ENCODE data around the gene GKN2. TPM values are rescaled to one million over a fixed set of nuclear protein-coding genes. Genes with fewer than 3 reads are reported as not detected.

Gene GKN2, protein sequence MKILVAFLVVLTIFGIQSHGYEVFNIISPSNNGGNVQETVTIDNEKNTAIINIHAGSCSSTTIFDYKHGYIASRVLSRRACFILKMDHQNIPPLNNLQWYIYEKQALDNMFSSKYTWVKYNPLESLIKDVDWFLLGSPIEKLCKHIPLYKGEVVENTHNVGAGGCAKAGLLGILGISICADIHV
- not detected for total RNA-seq

GRCh38 chr2:68952887-68953521, at the start of gene GKN2:
Gene GKN2, minus strand, starts transcription at chr2:68952893. Its CDS starts 32 bp downstream, at chr2:68952861.
- no peak within 1 kb of the TSS for H3K27ac ChIP-seq (ENCODE audit: low read depth, low read length)
- no peak within 1 kb of the TSS for H3K9ac ChIP-seq (ENCODE audit: low read depth in 1 of 3, low read length in 3 of 3)
- H3K36me3 ChIP-seq (ENCODE audit: control insufficient read depth in 3 of 3, insufficient read depth in 3 of 3, low read length in 3 of 3), result no peaks in the 10 kb centered on the region
- H3K4me1 ChIP-seq (ENCODE audit: control insufficient read depth in 3 of 3, insufficient read depth in 3 of 3, low read length in 3 of 3), result no peaks in the 10 kb centered on the region
- no peaks in the 10 kb centered on the region for H3K9me3 ChIP-seq (ENCODE audit: control insufficient read depth in 3 of 3, low read length in 3 of 3)
- H3K27me3 ChIP-seq (ENCODE audit: control insufficient read depth in 3 of 3, insufficient read depth in 3 of 3, low read length in 3 of 3), result peaks cover 0 to 3% (median 0%) of the 10 kb centered on the region in 3 donors
- H3K4me3 ChIP-seq (ENCODE audit: low read length in 3 of 3), result no peak within 1 kb of the TSS

- Histone ChIP-seq H3K36me3 (ENCODE audit: control insufficient read depth in 3 of 3, insufficient read depth in 3 of 3, low read length in 3 of 3) (no peaks in the 10 kb centered on the region), H3K27ac (ENCODE audit: low read depth, low read length) (no peak overlapping the region), H3K9ac (ENCODE audit: low read depth in 1 of 3, low read length in 3 of 3) (no peak overlapping the region), H3K4me1 (ENCODE audit: control insufficient read depth in 3 of 3, insufficient read depth in 3 of 3, low read length in 3 of 3) (no peaks in the 10 kb centered on the region), H3K4me3 (ENCODE audit: low read length in 3 of 3) (no peak overlapping the region), H3K9me3 (ENCODE audit: control insufficient read depth in 3 of 3, low read length in 3 of 3) (peaks cover 0 to 4% (median 3%) of the 10 kb centered on the region in 3 donors), H3K27me3 (ENCODE audit: control insufficient read depth in 3 of 3, insufficient read depth in 3 of 3, low read length in 3 of 3) (no peaks in the 10 kb centered on the region)
These were observed 49.2 kb upstream of the GKN2 start for GRCh38 chr2:69001879-69002278.

- Histone ChIP-seq H3K36me3 (ENCODE audit: control insufficient read depth in 3 of 3, insufficient read depth in 3 of 3, low read length in 3 of 3) (no peaks in the 10 kb centered on the region), H3K4me3 (ENCODE audit: low read length in 3 of 3) (no peak overlapping the region), H3K9me3 (ENCODE audit: control insufficient read depth in 3 of 3, low read length in 3 of 3) (peaks cover 0 to 4% (median 3%) of the 10 kb centered on the region in 3 donors), H3K4me1 (ENCODE audit: control insufficient read depth in 3 of 3, insufficient read depth in 3 of 3, low read length in 3 of 3) (peaks cover 0 to 3% (median 0%) of the 10 kb centered on the region in 3 donors), H3K27ac (ENCODE audit: low read depth, low read length) (no peak overlapping the region), H3K27me3 (ENCODE audit: control insufficient read depth in 3 of 3, insufficient read depth in 3 of 3, low read length in 3 of 3) (no peaks in the 10 kb centered on the region), H3K9ac (ENCODE audit: low read depth in 1 of 3, low read length in 3 of 3) (no peak overlapping the region)
These were observed 44.7 kb upstream of the GKN2 start for GRCh38 chr2:68997401-68997800.

- Histone ChIP-seq H3K27ac (ENCODE audit: low read depth, low read length) (no peak overlapping the region), H3K4me1 (ENCODE audit: control insufficient read depth in 3 of 3, insufficient read depth in 3 of 3, low read length in 3 of 3) (peaks cover 0 to 3% (median 0%) of the 10 kb centered on the region in 3 donors), H3K9ac (ENCODE audit: low read depth in 1 of 3, low read length in 3 of 3) (no peak overlapping the region), H3K4me3 (ENCODE audit: low read length in 3 of 3) (no peak overlapping the region), H3K27me3 (ENCODE audit: control insufficient read depth in 3 of 3, insufficient read depth in 3 of 3, low read length in 3 of 3) (no peaks in the 10 kb centered on the region), H3K36me3 (ENCODE audit: control insufficient read depth in 3 of 3, insufficient read depth in 3 of 3, low read length in 3 of 3) (no peaks in the 10 kb centered on the region), H3K9me3 (ENCODE audit: control insufficient read depth in 3 of 3, low read length in 3 of 3) (no peaks in the 10 kb centered on the region)
These were observed 43.2 kb upstream of the GKN2 start for GRCh38 chr2:68995916-68996315.

- Histone ChIP-seq H3K4me3 (ENCODE audit: low read length in 3 of 3) (no peak overlapping the region), H3K9me3 (ENCODE audit: control insufficient read depth in 3 of 3, low read length in 3 of 3) (no peaks in the 10 kb centered on the region), H3K27me3 (ENCODE audit: control insufficient read depth in 3 of 3, insufficient read depth in 3 of 3, low read length in 3 of 3) (no peaks in the 10 kb centered on the region), H3K4me1 (ENCODE audit: control insufficient read depth in 3 of 3, insufficient read depth in 3 of 3, low read length in 3 of 3) (peaks cover 0 to 3% (median 0%) of the 10 kb centered on the region in 3 donors), H3K27ac (ENCODE audit: low read depth, low read length) (no peak overlapping the region), H3K9ac (ENCODE audit: low read depth in 1 of 3, low read length in 3 of 3) (no peak overlapping the region), H3K36me3 (ENCODE audit: control insufficient read depth in 3 of 3, insufficient read depth in 3 of 3, low read length in 3 of 3) (no peaks in the 10 kb centered on the region)
These were observed 42.2 kb upstream of the GKN2 start for GRCh38 chr2:68994864-68995263.

DNA sequence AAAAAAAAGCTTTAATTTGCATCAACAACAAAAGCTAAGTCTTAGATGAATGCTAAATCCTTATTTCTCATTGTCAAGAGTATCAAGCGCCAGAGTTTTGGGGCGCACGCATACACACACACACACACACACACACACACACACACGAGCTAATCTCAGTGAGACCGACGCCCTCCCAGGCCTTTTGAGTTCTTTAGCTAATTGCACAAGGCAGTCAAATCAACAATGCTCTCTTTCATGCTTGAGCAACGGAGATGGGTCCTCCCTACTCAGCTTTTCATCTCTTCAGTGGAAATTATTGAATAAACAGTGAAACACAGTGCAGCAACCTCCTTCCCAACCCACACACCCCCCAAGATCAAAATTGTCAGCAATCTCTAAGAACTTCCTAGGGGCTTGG, 41.0 kb upstream of the GKN2 start:
- Histone ChIP-seq H3K27ac (ENCODE audit: low read depth, low read length) (no peak overlapping the region), H3K4me3 (ENCODE audit: low read length in 3 of 3) (no peak overlapping the region), H3K36me3 (ENCODE audit: control insufficient read depth in 3 of 3, insufficient read depth in 3 of 3, low read length in 3 of 3) (no peaks in the 10 kb centered on the region), H3K9ac (ENCODE audit: low read depth in 1 of 3, low read length in 3 of 3) (no peak overlapping the region), H3K9me3 (ENCODE audit: control insufficient read depth in 3 of 3, low read length in 3 of 3) (no peaks in the 10 kb centered on the region), H3K27me3 (ENCODE audit: control insufficient read depth in 3 of 3, insufficient read depth in 3 of 3, low read length in 3 of 3) (no peaks in the 10 kb centered on the region), H3K4me1 (ENCODE audit: control insufficient read depth in 3 of 3, insufficient read depth in 3 of 3, low read length in 3 of 3) (peaks cover 0 to 3% (median 0%) of the 10 kb centered on the region in 3 donors)

DNA sequence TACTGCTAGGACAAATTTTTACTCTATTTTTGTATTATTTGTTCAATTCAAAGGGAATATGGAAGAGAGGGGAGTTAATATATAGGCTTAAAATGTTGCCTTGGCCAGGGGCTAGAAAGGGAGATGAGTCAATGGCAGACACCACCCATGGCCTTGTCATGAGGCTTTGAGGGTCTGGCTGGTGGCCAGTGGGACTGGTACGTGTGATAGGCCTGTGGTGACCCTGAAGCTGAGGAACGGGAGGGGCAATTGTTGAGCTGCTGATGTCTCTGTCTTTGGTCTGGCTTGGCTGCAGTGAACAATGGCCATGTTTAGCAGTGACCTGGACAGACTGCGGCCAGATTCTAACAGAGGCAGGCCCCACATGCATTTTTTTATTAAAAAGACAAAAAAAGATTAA, 40.2 kb upstream of the GKN2 start:
- Histone ChIP-seq H3K9me3 (ENCODE audit: control insufficient read depth in 3 of 3, low read length in 3 of 3) (no peaks in the 10 kb centered on the region), H3K4me3 (ENCODE audit: low read length in 3 of 3) (no peak overlapping the region), H3K27ac (ENCODE audit: low read depth, low read length) (no peak overlapping the region)

GRCh38 chr2:68992341-68992740, 39.6 kb upstream of the GKN2 start:
- no peaks in the 10 kb centered on the region for H3K27me3 ChIP-seq (ENCODE audit: control insufficient read depth in 3 of 3, insufficient read depth in 3 of 3, low read length in 3 of 3)
- no peaks in the 10 kb centered on the region for H3K9me3 ChIP-seq (ENCODE audit: control insufficient read depth in 3 of 3, low read length in 3 of 3)
- H3K4me3 ChIP-seq (ENCODE audit: low read length in 3 of 3), result no peak overlapping the region
- H3K9ac ChIP-seq (ENCODE audit: low read depth in 1 of 3, low read length in 3 of 3), result no peak overlapping the region
- H3K36me3 ChIP-seq (ENCODE audit: control insufficient read depth in 3 of 3, insufficient read depth in 3 of 3, low read length in 3 of 3), result no peaks in the 10 kb centered on the region
- H3K27ac ChIP-seq (ENCODE audit: low read depth, low read length), result no peak overlapping the region
- peaks cover 0 to 3% (median 0%) of the 10 kb centered on the region in 3 donors for H3K4me1 ChIP-seq (ENCODE audit: control insufficient read depth in 3 of 3, insufficient read depth in 3 of 3, low read length in 3 of 3)

More for the DNA sequence above, 40.2 kb upstream of the GKN2 start:
- Histone ChIP-seq H3K27me3 (ENCODE audit: control insufficient read depth in 3 of 3, insufficient read depth in 3 of 3, low read length in 3 of 3) (no peaks in the 10 kb centered on the region), H3K4me1 (ENCODE audit: control insufficient read depth in 3 of 3, insufficient read depth in 3 of 3, low read length in 3 of 3) (peaks cover 0 to 3% (median 0%) of the 10 kb centered on the region in 3 donors), H3K36me3 (ENCODE audit: control insufficient read depth in 3 of 3, insufficient read depth in 3 of 3, low read length in 3 of 3) (no peaks in the 10 kb centered on the region), H3K9ac (ENCODE audit: low read depth in 1 of 3, low read length in 3 of 3) (no peak overlapping the region)

DNA sequence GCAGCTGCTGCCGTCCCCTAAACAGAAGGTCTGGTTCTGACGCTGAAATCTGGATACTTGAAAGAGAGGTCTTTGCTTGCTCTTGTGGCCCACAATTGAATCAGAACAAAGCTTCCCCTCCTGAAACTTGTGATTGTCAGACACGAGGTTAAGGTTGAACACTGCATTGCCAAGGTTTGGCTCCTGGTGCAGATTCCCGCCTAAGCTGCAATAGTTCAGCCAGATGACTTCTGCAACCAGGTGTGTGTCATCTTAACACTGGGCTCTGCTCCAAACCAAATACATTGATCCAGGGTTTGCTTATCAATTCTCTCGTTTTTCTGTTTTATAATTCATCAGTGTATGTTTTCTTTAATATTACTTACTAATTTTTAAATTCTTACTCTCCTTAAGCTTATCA, 36.3 kb upstream of the GKN2 start:
- Histone ChIP-seq H3K27ac (ENCODE audit: low read depth, low read length) (no peak overlapping the region), H3K9ac (ENCODE audit: low read depth in 1 of 3, low read length in 3 of 3) (no peak overlapping the region), H3K36me3 (ENCODE audit: control insufficient read depth in 3 of 3, insufficient read depth in 3 of 3, low read length in 3 of 3) (no peaks in the 10 kb centered on the region), H3K27me3 (ENCODE audit: control insufficient read depth in 3 of 3, insufficient read depth in 3 of 3, low read length in 3 of 3) (no peaks in the 10 kb centered on the region), H3K4me3 (ENCODE audit: low read length in 3 of 3) (no peak overlapping the region), H3K9me3 (ENCODE audit: control insufficient read depth in 3 of 3, low read length in 3 of 3) (no peaks in the 10 kb centered on the region), H3K4me1 (ENCODE audit: control insufficient read depth in 3 of 3, insufficient read depth in 3 of 3, low read length in 3 of 3) (no peaks in the 10 kb centered on the region)

GRCh38 chr2:68987021-68987503, 34.4 kb upstream of the GKN2 start:
- Histone ChIP-seq H3K9me3 (ENCODE audit: control insufficient read depth in 3 of 3, low read length in 3 of 3) (no peaks in the 10 kb centered on the region), H3K27me3 (ENCODE audit: control insufficient read depth in 3 of 3, insufficient read depth in 3 of 3, low read length in 3 of 3) (no peaks in the 10 kb centered on the region), H3K4me1 (ENCODE audit: control insufficient read depth in 3 of 3, insufficient read depth in 3 of 3, low read length in 3 of 3) (no peaks in the 10 kb centered on the region), H3K4me3 (ENCODE audit: low read length in 3 of 3) (no peak overlapping the region), H3K36me3 (ENCODE audit: control insufficient read depth in 3 of 3, insufficient read depth in 3 of 3, low read length in 3 of 3) (no peaks in the 10 kb centered on the region), H3K9ac (ENCODE audit: low read depth in 1 of 3, low read length in 3 of 3) (no peak overlapping the region), H3K27ac (ENCODE audit: low read depth, low read length) (no peak overlapping the region)

Measured in skeletal muscle tissue (tissue), 4 donors.